HG03442 (cell line): ENCODE measurements around the gene AUNIP.
A peak's percentile ranks its signal among the peaks of the same experiment; 100 is the strongest.

ENCODE experiments used
- ATAC-seq: cut with Tn5 transposase; IDR thresholded peaks from one replicate; pipeline ENCODE4 v1.9.1; 2021; ENCODE audit warnings: mild to moderate bottlenecking, moderate library complexity; ENCODE audit not compliant: unreplicated experiment

AUNIP gene

DNA sequence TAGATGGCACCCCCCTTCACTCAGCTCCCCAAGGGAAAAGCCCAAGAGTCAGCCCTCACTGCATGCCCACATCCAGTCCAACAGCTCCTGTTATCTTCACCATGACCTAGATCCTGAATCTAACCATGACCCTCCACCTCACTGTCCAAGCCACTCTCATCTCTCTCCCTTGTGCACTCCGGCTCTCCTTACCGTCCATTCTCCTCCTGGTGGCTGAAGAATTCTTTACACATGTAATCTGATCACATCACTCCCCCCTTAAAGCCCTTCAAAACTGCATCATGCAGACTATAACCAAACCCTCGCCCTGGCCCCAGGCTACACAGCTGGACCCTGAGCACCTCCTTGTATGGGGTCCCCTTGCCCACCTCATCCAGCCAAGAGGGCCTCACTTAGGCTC is 30.2 kb upstream of the AUNIP start:
- no peak for ATAC-seq

DNA sequence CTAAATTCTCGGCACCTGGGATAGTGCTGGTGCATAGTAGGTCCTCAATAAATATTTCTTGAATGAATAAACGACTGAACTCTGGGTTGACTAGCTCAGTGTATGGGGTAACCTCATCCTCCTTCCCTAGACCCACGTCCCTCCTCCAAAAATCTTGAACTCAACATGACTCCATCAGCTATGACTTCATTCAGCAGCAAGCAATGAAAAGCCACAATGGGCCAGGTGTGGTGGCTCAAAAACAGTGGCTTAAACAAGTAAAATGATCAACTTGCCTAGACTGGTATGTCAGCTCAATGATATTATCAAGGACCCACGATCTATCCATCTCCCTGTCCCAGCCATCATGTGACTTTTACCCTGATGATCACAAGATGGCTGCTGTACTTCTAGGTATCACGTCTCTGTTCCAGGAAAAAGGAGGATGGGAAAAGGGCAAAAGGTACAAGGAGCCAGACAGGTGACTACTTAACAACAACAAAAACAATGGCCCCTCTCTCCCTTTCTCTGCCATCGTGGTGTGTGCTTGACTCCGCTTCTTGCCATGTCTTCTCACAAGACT is 29.2 kb upstream of the AUNIP start:
- no peak for ATAC-seq

DNA sequence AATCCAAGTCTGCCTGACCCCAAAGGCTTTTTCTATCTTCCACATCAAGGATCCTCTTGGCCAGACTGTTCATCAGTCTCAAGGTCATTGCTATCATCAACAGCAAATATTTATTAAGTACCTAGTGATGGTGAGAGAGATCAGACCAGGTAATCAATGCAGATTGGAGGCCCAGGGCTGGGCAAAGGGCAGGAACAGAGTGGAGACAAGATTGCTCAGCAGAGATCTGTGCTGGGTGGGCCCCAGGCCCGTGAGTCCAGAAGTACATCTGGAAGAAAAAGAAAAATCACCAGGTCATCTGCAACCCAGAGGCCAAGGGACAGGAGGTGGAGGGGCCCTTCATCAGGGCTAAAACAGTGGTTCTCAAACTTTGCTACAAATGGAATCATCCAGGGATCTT is 26.3 kb upstream of the AUNIP start:
- ATAC-seq, result no peak

DNA sequence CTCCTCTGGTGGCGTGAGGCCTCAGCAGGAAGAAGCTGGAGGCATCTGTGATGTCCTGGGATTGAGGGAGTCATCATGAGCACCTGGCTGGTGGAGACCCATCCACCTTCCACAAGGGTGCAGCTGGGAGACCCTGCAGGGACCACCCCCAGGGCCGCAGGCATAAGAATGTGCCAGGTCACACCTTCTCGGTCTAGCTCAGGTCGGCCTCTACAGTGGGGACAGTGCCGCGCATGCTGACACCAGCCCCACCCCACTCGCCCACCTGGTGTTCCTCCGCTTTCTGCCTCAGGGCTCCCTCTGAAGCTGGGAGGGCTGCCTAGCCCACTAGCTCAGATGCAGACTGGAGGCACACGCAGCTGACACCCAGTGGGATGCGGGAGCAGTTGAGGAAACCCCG is 22.0 kb upstream of the AUNIP start:
- ATAC-seq, result no peak

DNA sequence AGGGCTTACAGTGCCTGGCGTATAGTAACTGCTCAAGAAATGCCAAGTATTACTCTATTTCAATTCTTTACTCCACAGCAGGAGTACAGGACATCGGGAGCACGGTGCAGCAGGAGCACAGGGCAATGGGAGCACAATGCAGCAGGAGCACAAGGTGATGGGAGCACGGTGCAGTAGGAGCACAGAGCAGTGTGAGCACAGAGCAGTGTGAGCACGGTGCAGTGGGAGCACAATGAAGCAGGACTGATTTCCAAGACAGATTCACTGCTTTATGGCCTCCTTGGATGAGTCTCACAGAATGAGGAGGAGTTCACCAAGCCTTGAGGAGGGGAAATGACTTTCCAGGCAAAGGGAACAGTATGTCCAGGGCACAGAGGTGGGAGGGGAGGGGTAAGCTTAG is 21.3 kb upstream of the AUNIP start:
- no peak for ATAC-seq

DNA sequence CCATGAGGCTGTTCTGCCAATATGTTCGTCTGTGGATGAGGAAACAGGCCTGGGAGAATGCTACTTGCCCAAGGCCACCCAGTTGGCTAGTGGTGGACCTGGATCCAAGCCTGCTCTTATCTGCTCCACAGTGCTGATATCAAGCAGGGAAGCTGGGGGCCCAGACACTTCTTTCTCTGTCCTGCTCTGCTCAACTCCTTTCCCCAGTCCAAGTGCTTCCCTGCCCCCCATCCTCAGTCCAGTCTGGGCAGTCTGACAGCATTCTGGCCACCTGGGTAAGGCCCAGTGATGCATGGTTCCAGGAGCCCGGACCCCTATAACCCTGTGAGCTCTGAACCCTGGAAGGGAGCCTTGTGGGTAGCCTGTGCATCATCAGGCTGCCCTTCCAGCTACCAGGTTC is 20.4 kb upstream of the AUNIP start:
- no peak for ATAC-seq

DNA sequence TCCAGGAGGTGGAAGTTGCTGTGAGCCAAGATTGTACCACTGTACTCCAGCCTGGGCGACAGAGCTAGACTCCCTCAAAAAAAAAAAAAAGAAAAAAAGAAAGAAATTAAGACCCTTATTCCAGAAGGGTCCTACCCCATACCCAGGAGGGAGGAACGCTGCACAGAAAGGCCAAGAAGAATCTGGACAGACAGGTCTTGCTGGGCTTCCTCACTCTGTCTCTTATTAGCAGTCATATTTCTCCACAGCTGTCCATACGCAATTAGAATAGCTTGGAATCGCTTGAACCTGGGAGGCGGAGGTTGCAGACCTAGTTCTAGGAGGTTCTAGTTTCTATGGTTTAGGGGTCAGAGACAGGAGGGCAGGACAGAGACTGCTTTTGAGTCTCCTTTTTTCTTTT is 19.4 kb upstream of the AUNIP start:
- ATAC-seq, result no peak

DNA sequence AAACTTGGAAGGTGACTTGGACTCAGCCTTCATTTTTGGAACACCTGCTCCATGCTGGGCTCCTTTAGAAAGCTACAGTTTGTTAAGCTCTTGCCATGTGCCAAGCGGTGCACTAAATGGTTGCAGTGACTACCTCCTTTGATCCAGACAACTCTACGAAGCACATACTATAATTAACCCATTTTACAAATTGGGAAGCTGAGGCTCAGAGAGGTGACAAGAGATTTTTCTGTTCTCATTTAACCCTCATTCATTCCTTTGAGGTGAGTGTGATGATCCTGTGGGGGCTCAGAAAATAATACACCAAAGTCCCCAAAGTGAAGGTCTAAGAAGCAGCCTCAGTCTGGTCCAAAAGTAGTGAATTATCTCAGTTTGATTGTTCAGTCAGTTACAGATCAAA is 17.9 kb upstream of the AUNIP start:
- no peak for ATAC-seq

DNA sequence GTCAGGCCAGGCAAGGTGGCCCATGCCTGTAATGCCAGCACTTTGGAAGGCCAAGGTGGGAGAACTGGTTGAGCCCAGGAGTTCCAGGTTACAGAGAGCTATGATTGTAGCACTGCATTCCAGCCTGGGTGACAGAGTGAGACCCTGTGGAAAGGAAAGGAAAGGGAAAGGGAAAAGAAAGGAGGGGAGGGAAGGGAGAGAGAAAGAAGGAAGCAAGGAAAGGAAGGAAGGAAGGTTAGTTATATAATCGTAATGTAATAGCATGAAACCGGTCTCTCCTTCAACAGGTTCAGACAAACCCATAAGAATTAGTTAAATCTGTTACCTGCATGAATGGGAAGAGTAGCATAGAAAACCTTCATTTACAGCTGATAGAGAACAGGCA is 17.4 kb upstream of the AUNIP start:
- no peak for ATAC-seq

DNA sequence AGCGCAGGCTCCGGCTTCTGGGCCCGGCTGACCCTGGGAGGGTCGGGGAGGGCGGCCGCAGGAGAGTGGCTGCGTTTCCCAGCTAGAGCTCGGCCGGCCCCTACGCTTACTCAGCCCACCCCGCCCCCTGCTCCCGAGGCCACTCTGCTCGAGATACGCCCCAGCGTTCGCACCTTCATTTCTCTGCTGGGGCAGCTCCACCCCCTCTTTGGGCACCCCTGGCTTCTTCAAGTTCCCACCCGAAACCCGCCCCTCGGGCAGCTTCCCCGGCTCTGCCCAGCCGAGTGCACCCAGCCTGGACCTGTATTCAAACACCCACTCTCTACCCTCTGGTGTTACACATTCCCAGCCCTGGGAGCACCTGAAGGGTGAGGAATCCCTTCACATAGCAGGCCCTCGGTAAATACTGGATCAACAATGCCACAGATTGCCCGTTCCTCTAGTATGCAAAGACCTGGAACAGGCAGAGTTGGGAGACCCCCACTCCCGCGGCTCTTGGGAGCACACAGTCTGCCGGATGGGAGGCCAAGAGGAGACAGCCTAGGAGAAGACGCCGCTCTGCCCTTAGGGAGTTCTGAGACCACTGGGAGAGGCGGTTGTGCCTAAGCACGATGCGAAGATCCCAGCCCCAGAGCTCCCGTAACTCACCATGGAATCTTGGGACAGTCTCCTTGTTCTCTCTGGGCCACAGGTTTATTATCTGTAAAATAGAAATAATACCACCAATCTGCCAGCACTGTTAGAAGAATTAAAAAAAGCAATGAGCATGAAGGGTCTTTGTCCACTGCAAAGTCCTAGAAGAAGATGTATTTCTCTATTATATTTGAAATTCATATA is 16.8 kb upstream of the AUNIP start:
- ATAC-seq, result no peak

DNA sequence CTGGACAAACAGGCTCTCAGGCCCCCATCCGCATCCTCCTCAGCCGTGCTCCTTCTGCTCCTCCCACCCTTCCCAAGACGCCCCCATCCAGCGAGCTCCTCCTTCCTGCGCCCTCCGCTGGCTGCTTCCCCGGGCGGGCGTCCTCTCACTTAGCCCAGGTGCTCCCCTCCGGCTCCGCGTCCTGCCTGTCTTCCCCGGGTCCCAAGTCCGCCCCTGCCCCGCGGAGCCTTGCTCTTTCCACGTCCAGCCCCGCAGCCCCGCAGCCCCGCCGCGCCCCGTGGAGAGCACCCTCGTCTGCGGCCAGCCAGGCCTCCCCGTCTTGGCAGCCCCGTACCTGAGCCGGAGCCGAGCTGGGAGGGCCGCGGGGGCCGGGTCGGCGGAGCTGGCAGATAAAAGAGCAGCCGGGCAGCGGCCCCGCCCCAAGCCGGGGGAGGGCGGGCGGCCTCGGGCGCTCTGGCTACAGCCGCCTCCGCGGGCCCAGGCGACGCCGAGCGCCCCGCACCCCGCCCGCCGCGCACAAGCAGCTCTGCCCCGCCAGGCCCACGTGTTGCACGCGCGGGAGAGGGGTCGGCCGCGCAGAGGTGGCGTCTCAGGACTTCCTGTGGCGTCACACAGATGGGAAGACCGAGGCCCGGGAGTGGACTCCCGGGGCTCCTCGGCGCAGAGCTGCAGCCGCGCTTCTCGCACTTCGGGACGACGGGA is 16.0 kb upstream of the AUNIP start, which contains the start of gene PAQR7:
Gene PAQR7, minus strand, starts transcription at position 555 of the 702 bp plus-strand sequence. CDS start 11,869 bp downstream, outside the sequence.
- ATAC-seq, result peak; percentile 54

DNA sequence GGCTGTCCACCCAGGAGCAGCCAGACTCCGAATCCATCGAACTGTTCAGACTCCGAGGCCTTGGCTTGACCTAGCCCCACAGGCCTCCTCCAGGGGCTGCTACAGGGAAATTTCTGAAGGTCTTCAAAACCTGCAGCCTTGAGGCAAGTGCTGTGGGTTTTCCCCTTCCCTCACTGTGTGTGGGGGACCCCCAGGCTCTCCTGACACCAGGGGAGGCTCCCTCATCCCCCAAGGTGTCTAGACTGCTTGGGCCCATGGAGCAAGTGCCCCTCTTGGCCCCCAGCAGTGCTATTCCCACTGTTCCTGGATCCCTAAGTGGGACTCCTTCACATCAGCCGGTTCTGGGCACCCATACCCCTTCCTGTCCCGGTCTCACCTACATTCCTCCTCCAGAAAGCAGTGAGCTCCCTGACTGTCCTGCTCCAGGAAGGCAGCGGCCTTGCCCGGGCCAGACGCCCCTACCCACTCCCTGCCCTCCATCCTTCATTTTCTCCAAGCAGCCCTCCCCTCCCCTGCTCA is 15.4 kb upstream of the AUNIP start:
- ATAC-seq, result no peak

DNA sequence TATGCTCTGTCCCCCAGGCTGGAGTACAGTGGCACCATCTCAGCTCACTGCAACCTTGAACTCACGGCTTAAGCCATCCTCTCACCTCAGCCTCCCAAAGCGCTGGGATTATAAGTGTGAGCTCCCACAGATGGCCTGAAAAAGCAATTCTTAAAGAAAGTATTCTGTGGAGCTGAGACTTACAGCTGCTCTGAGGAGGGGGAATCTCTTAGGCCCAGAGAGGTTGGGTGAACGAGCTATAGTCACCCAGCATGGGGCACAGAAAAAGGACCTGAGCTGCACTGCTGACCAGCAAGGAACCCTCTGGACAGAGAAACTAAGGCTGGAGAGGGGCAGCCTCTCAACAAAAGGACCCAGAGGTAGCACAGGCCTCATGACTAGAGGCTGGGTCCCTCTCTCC is 15.0 kb upstream of the AUNIP start:
- no peak for ATAC-seq

DNA sequence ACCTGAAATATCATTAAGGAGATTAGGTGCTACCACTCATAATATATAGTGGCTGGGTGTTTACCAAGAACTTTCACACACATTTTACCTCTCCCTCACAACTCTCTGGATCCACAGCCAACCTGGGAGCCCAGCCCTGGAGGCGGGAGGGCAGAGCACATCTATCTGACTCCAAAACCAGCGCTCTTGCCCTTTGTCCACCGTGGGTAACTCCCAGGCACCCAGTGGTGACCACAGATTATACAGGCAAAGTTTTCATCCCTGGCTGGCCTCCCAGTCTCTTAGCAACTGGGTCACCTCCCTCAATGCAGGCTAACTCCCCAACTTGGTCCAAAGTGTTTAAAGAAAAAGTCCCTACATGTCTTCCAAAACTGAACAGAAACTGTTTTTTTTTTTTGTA is 13.9 kb upstream of the AUNIP start:
- no peak for ATAC-seq

DNA sequence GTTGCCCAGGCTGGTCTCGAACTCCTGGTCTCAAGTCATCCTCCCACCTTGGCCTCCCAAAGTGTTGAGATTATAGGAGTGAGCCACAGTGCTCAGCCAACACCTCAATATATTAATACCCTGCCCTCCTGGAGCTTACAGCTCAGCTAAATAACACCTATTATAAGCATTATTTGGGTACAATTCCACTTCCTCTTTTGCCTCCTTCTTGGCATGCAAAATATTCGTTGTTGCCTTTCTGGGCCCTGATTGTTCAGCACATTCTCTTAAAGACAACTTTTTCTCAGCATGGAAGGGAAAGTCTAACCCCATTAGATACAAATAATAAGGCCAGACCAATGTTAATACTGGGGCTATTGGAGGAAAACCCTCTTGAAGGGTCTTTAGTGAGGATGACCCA is 13.5 kb upstream of the AUNIP start:
- no peak for ATAC-seq

DNA sequence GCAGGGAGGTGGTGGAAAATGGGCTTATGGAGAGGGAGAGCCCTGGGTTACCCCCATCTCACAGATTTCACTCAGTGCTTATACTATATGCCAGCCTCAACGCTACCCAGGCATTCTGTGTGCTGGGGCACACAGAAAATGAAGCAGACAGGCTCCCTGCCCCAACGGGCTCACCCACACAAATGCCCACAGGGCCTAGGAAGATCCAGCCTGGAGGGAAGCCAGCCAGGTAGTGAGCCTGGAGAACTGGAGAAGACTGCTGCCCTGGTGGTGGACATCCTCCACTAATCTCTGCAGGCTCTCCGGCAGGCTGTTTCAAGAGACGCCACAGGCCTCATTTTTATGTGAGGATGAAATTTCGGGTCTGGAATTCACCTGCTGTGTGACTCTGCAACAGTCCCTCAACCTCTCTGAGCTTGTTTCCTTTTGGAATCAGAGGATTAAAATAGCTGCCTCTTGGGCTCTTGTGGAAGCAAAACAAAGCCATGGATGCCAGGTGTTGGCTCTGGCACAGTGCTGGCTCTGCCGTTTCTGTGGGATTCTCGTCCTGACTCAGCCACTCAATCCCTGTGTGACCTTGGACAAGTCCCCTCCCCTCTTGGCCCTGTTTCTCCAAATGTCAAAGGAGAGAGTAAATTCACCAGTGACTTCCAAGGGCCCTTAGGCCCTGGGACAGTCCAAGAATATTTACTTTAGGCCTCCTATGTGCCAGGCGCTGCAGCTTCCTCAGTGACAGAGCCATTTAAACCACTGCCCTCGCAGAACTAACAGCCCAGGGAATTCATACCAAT is 12.6 kb upstream of the AUNIP start:
- no peak for ATAC-seq

DNA sequence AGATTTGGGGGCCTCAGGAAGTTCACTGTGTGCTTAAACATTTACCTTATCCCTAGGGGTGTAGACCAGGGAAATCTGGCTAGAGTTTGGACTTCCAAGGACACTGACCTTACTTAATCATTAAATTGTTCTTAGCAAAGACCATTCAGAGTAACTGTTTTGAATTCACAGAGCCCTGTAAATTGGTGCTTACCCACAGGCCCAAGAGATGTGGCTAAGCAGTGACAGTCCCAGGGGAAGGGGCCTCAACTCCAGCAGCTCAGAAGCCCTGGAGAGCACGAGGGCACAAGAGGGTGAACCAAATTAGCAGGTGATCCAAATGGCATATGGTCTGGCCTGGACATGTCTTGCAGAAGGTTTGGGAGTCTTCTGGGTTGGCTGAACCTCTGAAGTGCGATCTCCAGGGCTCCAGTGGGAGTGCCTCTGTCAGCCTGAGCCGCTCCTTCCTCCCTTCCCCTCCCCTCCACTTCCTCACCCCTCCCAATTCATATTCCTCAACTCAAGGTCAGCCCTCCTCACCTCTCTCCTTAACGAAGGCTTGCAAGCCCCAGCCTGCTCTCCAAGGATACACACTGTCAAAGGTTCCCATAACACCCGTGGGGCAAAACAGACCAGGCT is 11.9 kb upstream of the AUNIP start:
- no peak for ATAC-seq

DNA sequence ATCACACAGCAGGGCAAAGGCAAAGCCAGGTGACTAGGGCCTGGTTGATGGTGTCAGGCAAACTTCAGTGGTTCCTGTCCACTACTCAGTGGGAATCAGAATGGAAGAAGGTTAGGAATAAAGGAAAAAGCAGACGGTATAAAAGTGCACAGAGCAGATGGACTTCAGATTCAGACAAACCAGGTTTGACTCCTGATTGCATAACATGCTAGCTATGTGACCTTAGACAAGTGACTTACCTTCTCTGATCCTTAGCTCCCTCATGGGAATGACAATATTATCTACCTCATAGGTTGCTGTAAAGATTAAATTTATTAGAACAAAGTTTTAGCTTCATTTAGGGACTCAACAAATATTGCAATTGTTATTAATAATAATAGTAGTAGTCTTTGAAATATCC is 11.4 kb upstream of the AUNIP start:
- ATAC-seq, result no peak

DNA sequence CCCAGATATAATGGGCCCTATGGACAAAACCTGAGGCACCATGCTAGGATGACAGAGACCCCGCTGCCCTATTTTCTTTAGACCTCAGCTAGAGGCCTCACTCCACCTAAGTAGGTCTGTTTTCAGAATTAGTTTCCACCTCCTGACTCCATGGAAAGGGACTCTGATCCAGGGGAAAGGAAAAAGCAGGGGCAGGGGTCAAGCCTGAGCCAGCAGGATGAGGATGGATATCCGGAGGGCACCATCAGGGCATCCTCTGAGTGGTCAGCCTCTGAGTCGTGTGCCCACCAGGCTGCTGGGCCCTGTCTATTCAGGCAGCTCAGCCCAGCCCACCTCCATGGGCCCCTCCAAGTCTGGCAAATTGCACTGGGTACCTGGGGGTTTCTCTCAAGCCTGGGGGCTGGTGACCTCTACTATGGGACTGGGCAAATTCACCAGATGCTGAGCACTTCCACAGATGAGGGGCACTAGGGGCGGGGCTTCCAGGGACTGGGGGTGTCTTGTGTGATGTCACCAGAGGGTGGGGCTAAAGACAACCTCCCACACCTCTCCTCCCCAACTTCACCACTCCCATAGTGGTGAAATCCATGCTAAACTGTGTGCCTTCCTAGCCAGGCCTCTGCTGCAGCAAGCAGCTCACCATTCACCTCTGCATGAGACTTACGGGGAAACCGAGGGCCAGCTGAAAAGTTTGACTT is 10.8 kb upstream of the AUNIP start:
- no peak for ATAC-seq
